ENCODE measurements around the gene SOX13. TPM values are rescaled to one million over a fixed set of nuclear protein-coding genes. Genes with fewer than 3 reads are reported as not detected.

SOX13 gene
- total and polyA plus RNA-seq, 10 of the 15 experiments (the other 5 are each of a cell fraction or from before 2014, with no cell fraction given): 0.04 to 0.31 (median 0.11) TPM; not detected in 7

- Histone ChIP-seq H3K27ac (ENCODE audit: control insufficient read depth, insufficient read depth) (no peak overlapping the region), H4K20me1 (ENCODE audit: control insufficient read depth, insufficient read depth) (no peaks in the 10 kb centered on the region), H3K36me3 (ENCODE audit: control insufficient read depth in 2 of 2, insufficient read depth in 2 of 2, low read length in 1 of 2) (no peaks in the 10 kb centered on the region), H3K4me3 (no peak overlapping the region), H3K9ac (ENCODE audit: control insufficient read depth, insufficient read depth, low read length) (no peak overlapping the region), H3K27me3 (replicated peaks in 1 of 2; ENCODE audit: control insufficient read depth in 2 of 2, insufficient read depth in 2 of 2, low read length in 1 of 2) (no peaks in the 10 kb centered on the region), H3K4me1 (ENCODE audit: control insufficient read depth, insufficient read depth, low read length) (peaks cover 3% of the 10 kb centered on the region; the same call in 1 of the 2 replicates), H3K9me3 (replicated peaks; ENCODE audit: control insufficient read depth, insufficient read depth, low read length) (no peaks in the 10 kb centered on the region), H3K4me2 (ENCODE audit: control insufficient read depth, insufficient read depth) (no peak overlapping the region), H2AFZ (ENCODE audit: control insufficient read depth, low read depth, low read length) (no peak overlapping the region), H3K79me2 (ENCODE audit: control insufficient read depth, insufficient read depth, low read length) (no peaks in the 10 kb centered on the region)
- FAIRE-seq (no peak), ATAC-seq (no peak), DNase-seq (ENCODE audit: low read depth, low spot score) (no peak)
- no TSS peak for BruUV-seq (replicated peaks)
- SMC1A ChIA-PET (ENCODE audit: uncharacterized antibody, unreplicated experiment): interaction anchor here (0.6 to 1.1 kb wide), 2 partner anchors 9 to 28 kb away, joined by 3 read pairs; no protein-coding TSS in a partner anchor
- 51% methylated on average over 13 of the region's 13 CpGs for WGBS (ENCODE audit: insufficient coverage, insufficient replicate concordance, low lambda C conversion rate, missing lambda C conversion rate)
- CTCF ChIA-PET: interaction anchor here (0.8 kb wide), 1 partner anchor 11 kb away, joined by 3 read pairs; no protein-coding TSS in a partner anchor
- in situ Hi-C loops (cut with MboI): no loop called here
- intact Hi-C loops (cut with micrococcal nuclease; ENCODE audit: unreplicated experiment): no loop called here
- TF ChIP-seq, protein P1, sequence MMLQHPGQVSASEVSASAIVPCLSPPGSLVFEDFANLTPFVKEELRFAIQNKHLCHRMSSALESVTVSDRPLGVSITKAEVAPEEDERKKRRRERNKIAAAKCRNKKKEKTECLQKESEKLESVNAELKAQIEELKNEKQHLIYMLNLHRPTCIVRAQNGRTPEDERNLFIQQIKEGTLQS (IDR thresholded peaks at IDR 0.05; ENCODE audit: borderline replicate concordance, extremely low read depth, low read depth, low read length): no peak
- TF ChIP-seq CEBPZ (IDR thresholded peaks at IDR 0.05; ENCODE audit: low read depth, low read length) (no peak), TBL1XR1 (IDR thresholded peaks at IDR 0.05; ENCODE audit: low read depth, low read length) (no peak), EGR1 (IDR thresholded peaks at IDR 0.05; ENCODE audit: borderline replicate concordance in 1 of 2, low read depth in 2 of 2, low read length in 2 of 2) (no peak), MTA2 (IDR thresholded peaks at IDR 0.05; ENCODE audit: low read depth) (no peak), SMAD1 (IDR thresholded peaks at IDR 0.05; ENCODE audit: low read depth, partially characterized antibody) (no peak), CBX5 (IDR thresholded peaks at IDR 0.05; ENCODE audit: low read depth) (no peak), PAX5 (IDR thresholded peaks at IDR 0.05; ENCODE audit: borderline replicate concordance, low read depth, low read length) (no peak), ZNF384 (IDR thresholded peaks at IDR 0.05; ENCODE audit: borderline replicate concordance, low read depth, low read length) (no peak), POLR2AphosphoS5 (IDR thresholded peaks at IDR 0.05; ENCODE audit: low read length) (no peak), SIX5 (IDR thresholded peaks at IDR 0.05; ENCODE audit: low read depth, low read length, severe bottlenecking) (no peak), YY1 (IDR thresholded peaks at IDR 0.05; ENCODE audit: low read depth, low read length) (no peak), MXI1 (IDR thresholded peaks at IDR 0.05; ENCODE audit: low read depth, low read length) (no peak), HCFC1 (IDR thresholded peaks at IDR 0.05; ENCODE audit: low read length) (no peak), FOXM1 (IDR thresholded peaks at IDR 0.05; ENCODE audit: low read depth, low read length) (no peak), WRNIP1 (IDR thresholded peaks at IDR 0.05; ENCODE audit: borderline replicate concordance, low read depth, low read length) (no peak), MTA3 (IDR thresholded peaks at IDR 0.05; ENCODE audit: borderline replicate concordance, low read length) (no peak), ATF7 (IDR thresholded peaks at IDR 0.05; ENCODE audit: low read depth) (no peak), RAD51 (IDR thresholded peaks at IDR 0.05) (no peak)
- TF ChIP-seq, protein P2, sequence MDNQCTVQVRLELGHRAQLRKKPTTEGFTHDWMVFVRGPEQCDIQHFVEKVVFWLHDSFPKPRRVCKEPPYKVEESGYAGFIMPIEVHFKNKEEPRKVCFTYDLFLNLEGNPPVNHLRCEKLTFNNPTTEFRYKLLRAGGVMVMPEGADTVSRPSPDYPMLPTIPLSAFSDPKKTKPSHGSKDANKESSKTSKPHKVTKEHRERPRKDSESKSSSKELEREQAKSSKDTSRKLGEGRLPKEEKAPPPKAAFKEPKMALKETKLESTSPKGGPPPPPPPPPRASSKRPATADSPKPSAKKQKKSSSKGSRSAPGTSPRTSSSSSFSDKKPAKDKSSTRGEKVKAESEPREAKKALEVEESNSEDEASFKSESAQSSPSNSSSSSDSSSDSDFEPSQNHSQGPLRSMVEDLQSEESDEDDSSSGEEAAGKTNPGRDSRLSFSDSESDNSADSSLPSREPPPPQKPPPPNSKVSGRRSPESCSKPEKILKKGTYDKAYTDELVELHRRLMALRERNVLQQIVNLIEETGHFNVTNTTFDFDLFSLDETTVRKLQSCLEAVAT (IDR thresholded peaks at IDR 0.05): no peak
- RAD21 ChIA-PET (ENCODE audit: unreplicated experiment): interaction anchor here (1.6 kb wide), 1 partner anchor 10 kb away, joined by 5 read pairs; no protein-coding TSS in a partner anchor
- POLR2A ChIA-PET: no interaction called here
Measured at GRCh38 chr1:204102029-204102611, 29.2 kb downstream of the SOX13 start.
